ENCODE data around the gene ELMO2.

DNA sequence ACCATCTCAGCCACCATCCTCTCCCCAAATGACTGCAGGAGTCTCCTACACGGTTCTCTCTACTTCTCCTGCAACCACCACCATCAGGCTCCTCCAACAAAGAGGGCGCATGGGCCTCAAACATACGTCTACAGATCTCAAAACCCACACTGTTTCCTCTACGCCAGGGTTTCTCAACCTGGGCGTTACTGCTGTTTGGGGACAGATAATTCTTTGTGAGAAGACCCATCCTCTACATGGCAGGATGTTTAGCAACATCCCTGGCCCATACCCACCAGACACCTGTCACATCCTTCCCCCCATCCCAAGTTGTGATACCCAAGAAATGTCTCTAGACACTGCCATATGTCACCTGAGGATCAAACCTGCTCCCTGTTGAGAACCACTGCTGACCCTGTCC is 45.0 kb downstream of the ELMO2 start:
- TF ChIP-seq CTCF (IDR thresholded peaks at IDR 0.05) (no peak), POLR2AphosphoS5 (IDR thresholded peaks at IDR 0.05) (no peak)

Data from upper lobe of left lung (tissue), 4 donors.